Ishikawa (cell line): ENCODE results near the gene JAG2.

ENCODE experiments used
- CEBPB ChIP-seq: IDR thresholded peaks from 2 replicates; pipeline ENCODE4 v1.6.1; 2012
- CREB1 ChIP-seq: IDR thresholded peaks from 2 replicates; pipeline ENCODE4 v1.6.1; 2012; ENCODE audit warnings: low read depth
- EP300 ChIP-seq: IDR thresholded peaks from 2 replicates; pipeline ENCODE4 v1.6.1; 2012; ENCODE audit warnings: borderline replicate concordance
- FOXM1 ChIP-seq: IDR thresholded peaks from 2 replicates; pipeline ENCODE4 v1.6.1; 2012; ENCODE audit warnings: low read depth, borderline replicate concordance
- NFIC ChIP-seq: IDR thresholded peaks from 2 replicates; pipeline ENCODE4 v1.6.1; 2012
- RAD21 ChIP-seq: IDR thresholded peaks from 2 replicates; pipeline ENCODE4 v1.6.1; 2012; ENCODE audit warnings: low read depth
- TAF1 ChIP-seq: IDR thresholded peaks from 2 replicates; pipeline ENCODE4 v1.6.1; 2012; ENCODE audit warnings: low read depth, mild to moderate bottlenecking
- TCF12 ChIP-seq: IDR thresholded peaks from 2 replicates; pipeline ENCODE4 v1.6.1; 2012; ENCODE audit warnings: low read depth
- YY1 ChIP-seq: IDR thresholded peaks from 2 replicates; pipeline ENCODE4 v1.6.1; 2012; ENCODE audit warnings: low read depth
- TF ChIP-seq, protein P1 (sequence below): IDR thresholded peaks from 2 replicates; pipeline ENCODE4 v1.6.1; 2012
- TF ChIP-seq, protein P2 (sequence below): IDR thresholded peaks from 2 replicates; pipeline ENCODE4 v1.6.1; 2012

DNA sequence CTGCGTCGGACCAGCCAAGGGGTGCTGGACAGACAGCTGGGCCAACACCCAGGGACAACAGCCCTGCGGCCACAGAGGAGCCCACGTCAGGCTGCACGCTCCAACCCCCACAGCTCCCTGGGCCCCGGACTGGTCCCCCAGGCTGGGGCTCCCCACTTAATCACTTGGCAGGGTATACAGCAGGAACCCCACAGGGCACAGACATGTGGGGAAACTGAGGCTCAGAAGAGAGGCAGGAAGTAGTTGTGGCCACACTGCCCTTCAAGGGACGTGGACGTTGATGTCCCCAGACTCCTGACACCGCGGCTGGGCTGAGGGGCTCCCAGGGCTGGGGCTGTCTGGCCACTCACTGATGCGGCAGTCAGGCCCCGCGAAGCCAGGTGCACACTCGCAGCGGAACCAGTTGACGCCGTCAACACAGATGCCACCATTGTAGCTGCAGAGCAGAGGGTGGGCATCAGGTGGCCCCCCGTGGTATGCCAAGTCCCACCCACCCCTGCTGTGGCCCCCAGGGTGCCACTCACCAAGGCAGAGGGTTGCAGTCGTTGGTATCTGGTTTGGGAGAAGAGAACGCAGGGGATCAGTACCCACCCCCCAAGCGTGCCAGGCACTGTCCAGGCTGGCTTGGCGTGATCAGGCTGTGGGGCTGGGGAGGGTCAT, 21.5 kb downstream of the JAG2 start:
- no peak for TF ChIP-seq YY1
- TF ChIP-seq, protein P1, sequence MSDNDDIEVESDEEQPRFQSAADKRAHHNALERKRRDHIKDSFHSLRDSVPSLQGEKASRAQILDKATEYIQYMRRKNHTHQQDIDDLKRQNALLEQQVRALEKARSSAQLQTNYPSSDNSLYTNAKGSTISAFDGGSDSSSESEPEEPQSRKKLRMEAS, result no peak
- TF ChIP-seq EP300, result no peak
- TF ChIP-seq TCF12, result no peak
- no peak for TF ChIP-seq RAD21
- no peak for TF ChIP-seq TAF1
- no peak for TF ChIP-seq CREB1
- TF ChIP-seq NFIC, result no peak
- TF ChIP-seq, protein P2, sequence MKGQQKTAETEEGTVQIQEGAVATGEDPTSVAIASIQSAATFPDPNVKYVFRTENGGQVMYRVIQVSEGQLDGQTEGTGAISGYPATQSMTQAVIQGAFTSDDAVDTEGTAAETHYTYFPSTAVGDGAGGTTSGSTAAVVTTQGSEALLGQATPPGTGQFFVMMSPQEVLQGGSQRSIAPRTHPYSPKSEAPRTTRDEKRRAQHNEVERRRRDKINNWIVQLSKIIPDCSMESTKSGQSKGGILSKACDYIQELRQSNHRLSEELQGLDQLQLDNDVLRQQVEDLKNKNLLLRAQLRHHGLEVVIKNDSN, result no peak
- TF ChIP-seq FOXM1, result no peak
- TF ChIP-seq CEBPB, result no peak
